ENCODE measurements around the gene NUDT12. TPM values are rescaled to one million over a fixed set of nuclear protein-coding genes. Genes with fewer than 3 reads are reported as not detected.

NUDT12 gene
- polyA plus RNA-seq, 2 of the 4 experiments (the other 2 are of a cell fraction): 3.1 to 6.2 TPM

GRCh38 chr5:103590221-103590620 is 27.6 kb upstream of the NUDT12 start:
- H3K4me1 ChIP-seq: no peaks in the 10 kb centered on the region
- FAIRE-seq: no peak
- CTCF ChIA-PET: no interaction called here
- H3K4me3 ChIP-seq: no peak overlapping the region
- POLR2A ChIA-PET: no interaction called here
- no peak for TF ChIP-seq CHD4 (IDR thresholded peaks at IDR 0.05; ENCODE audit: borderline replicate concordance)
- TF ChIP-seq HEYL (CRISPR knock-in tag; IDR thresholded peaks at IDR 0.05): no peak
- TF ChIP-seq BCL3 (IDR thresholded peaks at IDR 0.05): no peak
- TF ChIP-seq PBX3 (IDR thresholded peaks at IDR 0.05): no peak
- TF ChIP-seq HOXA7 (CRISPR knock-in tag; IDR thresholded peaks at IDR 0.05): no peak
- no peak for TF ChIP-seq ZFP36 (IDR thresholded peaks at IDR 0.05; ENCODE audit: borderline replicate concordance, partially characterized antibody)
- TF ChIP-seq ESRRA (IDR thresholded peaks at IDR 0.05; ENCODE audit: borderline replicate concordance, low read length): no peak
- no peak for DNase-seq (ENCODE audit: low read depth in 1 of 2, low spot score in 1 of 2)
- no peak overlapping the region for H3K4me2 ChIP-seq
- H3K9me3 ChIP-seq: no peaks in the 10 kb centered on the region
- WGBS (ENCODE audit: missing lambda C conversion rate): 65% methylated on average over 3 of the region's 3 CpGs
- H3K27ac ChIP-seq: no peak overlapping the region
- ATAC-seq: no peak

GRCh38 chr5:103589776-103590175 is 27.2 kb upstream of the NUDT12 start:
- ATAC-seq (no peak), FAIRE-seq (no peak), DNase-seq (ENCODE audit: low read depth in 1 of 2, low spot score in 1 of 2) (no peak)
- CTCF ChIA-PET: no interaction called here
- TF ChIP-seq, protein P1, sequence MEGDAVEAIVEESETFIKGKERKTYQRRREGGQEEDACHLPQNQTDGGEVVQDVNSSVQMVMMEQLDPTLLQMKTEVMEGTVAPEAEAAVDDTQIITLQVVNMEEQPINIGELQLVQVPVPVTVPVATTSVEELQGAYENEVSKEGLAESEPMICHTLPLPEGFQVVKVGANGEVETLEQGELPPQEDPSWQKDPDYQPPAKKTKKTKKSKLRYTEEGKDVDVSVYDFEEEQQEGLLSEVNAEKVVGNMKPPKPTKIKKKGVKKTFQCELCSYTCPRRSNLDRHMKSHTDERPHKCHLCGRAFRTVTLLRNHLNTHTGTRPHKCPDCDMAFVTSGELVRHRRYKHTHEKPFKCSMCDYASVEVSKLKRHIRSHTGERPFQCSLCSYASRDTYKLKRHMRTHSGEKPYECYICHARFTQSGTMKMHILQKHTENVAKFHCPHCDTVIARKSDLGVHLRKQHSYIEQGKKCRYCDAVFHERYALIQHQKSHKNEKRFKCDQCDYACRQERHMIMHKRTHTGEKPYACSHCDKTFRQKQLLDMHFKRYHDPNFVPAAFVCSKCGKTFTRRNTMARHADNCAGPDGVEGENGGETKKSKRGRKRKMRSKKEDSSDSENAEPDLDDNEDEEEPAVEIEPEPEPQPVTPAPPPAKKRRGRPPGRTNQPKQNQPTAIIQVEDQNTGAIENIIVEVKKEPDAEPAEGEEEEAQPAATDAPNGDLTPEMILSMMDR (IDR thresholded peaks at IDR 0.05): no peak
- TF ChIP-seq CBX2 (IDR thresholded peaks at IDR 0.05; ENCODE audit: borderline replicate concordance, low read depth) (no peak), EHF (CRISPR knock-in tag; IDR thresholded peaks at IDR 0.05) (no peak), MYC (IDR thresholded peaks at IDR 0.05; ENCODE audit: borderline replicate concordance, low read length) (no peak), HDAC2 (IDR thresholded peaks at IDR 0.05) (no peak), FOXS1 (CRISPR knock-in tag; IDR thresholded peaks at IDR 0.05) (no peak), GATA3 (IDR thresholded peaks at IDR 0.05; ENCODE audit: borderline replicate concordance) (no peak), JUN (IDR thresholded peaks at IDR 0.05) (no peak), TP53 (CRISPR knock-in tag; IDR thresholded peaks at IDR 0.05) (no peak), PBX3 (IDR thresholded peaks at IDR 0.05) (no peak), JUNB (IDR thresholded peaks at IDR 0.05) (no peak), EHMT2 (IDR thresholded peaks at IDR 0.05; ENCODE audit: low read depth) (no peak)
- TF ChIP-seq, protein P2, sequence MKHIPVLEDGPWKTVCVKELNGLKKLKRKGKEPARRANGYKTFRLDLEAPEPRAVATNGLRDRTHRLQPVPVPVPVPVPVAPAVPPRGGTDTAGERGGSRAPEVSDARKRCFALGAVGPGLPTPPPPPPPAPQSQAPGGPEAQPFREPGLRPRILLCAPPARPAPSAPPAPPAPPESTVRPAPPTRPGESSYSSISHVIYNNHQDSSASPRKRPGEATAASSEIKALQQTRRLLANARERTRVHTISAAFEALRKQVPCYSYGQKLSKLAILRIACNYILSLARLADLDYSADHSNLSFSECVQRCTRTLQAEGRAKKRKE (CRISPR knock-in tag; IDR thresholded peaks at IDR 0.05; ENCODE audit: low read depth): no peak
- no peak overlapping the region for H3K4me2 ChIP-seq
- no peaks in the 10 kb centered on the region for H3K4me1 ChIP-seq
- H3K27ac ChIP-seq: no peak overlapping the region
- WGBS (ENCODE audit: missing lambda C conversion rate): 58% methylated on average over 3 of the region's 3 CpGs
- H3K9me3 ChIP-seq: no peaks in the 10 kb centered on the region
- POLR2A ChIA-PET: no interaction called here
- H3K4me3 ChIP-seq: no peak overlapping the region

All from A549 (cell line).